Stimulated activated CD8-positive, alpha-beta memory T cell treated with anti-CD3 and anti-CD28 coated beads, Interleukin-15, amount 100 ng/mL, for 1 hour (primary cell): ENCODE measurements around the gene AQP12A.

Experiments
- DNase-seq: peaks from one replicate; pipeline ENCODE4 v3.0.0-alpha.2; 2020; ENCODE audit warnings: low read depth

AQP12A gene

GRCh38 chr2:240745456-240745855 is 53.8 kb downstream of the AQP12A start:
- no peak for DNase-seq

- no peak for DNase-seq
Measured at GRCh38 chr2:240745962-240746361, 54.3 kb downstream of the AQP12A start.

- no peak for DNase-seq
Measured at GRCh38 chr2:240746671-240747070, 55.0 kb downstream of the AQP12A start.

GRCh38 chr2:240747256-240747655 is 55.6 kb downstream of the AQP12A start:
- DNase-seq: no peak
